Midbrain (tissue), 1 donor: Measurements from ENCODE around the gene MAPK12.
"Not testable (repeated sequence)": the region's sequence is repeated elsewhere in the genome, so short reads cannot be mapped to it uniquely, and the experiment has no call there.

Experiments
- DNase-seq: peaks from one replicate; lab custom pipeline; 2025; lab: John Stamatoyannopoulos, UW

MAPK12 gene

GRCh38 chr22:50216055-50216683 lies 45.3 kb downstream of the MAPK12 start:
- no peak for DNase-seq

- DNase-seq = no peak
Observed at GRCh38 chr22:50215297-50216054, 46.0 kb downstream of the MAPK12 start.

- no peak for DNase-seq
Observed at GRCh38 chr22:50213263-50213662, 48.2 kb downstream of the MAPK12 start.

- DNase-seq = no peak
Observed at GRCh38 chr22:50211147-50211546, 50.3 kb downstream of the MAPK12 start.

- DNase-seq = no peak
Observed at GRCh38 chr22:50210378-50211139, 50.9 kb downstream of the MAPK12 start.

GRCh38 chr22:50209893-50210292 lies 51.6 kb downstream of the MAPK12 start:
- peak; percentile 39 for DNase-seq

- no peak for DNase-seq
Observed at GRCh38 chr22:50208939-50209892, 52.3 kb downstream of the MAPK12 start.

- no peak for DNase-seq
Observed at GRCh38 chr22:50208430-50208938, 53.0 kb downstream of the MAPK12 start.

- no peak for DNase-seq
Observed at GRCh38 chr22:50207383-50208140, 53.9 kb downstream of the MAPK12 start.

- peak; percentile 21 for DNase-seq
Observed at GRCh38 chr22:50206599-50206998, 54.9 kb downstream of the MAPK12 start.

GRCh38 chr22:50205781-50206569 lies 55.5 kb downstream of the MAPK12 start:
- DNase-seq = no peak

GRCh38 chr22:50204998-50205397 lies 56.5 kb downstream of the MAPK12 start:
- DNase-seq = not testable (repeated sequence)

GRCh38 chr22:50204571-50204970 lies 56.9 kb downstream of the MAPK12 start:
- DNase-seq = no peak

- no peak for DNase-seq
Observed at GRCh38 chr22:50203288-50203687, 58.2 kb downstream of the MAPK12 start.
